HCT116 (cell line): ENCODE data around the gene ARL6IP1. TPM values are rescaled to one million over a fixed set of nuclear protein-coding genes. Genes with fewer than 3 reads are reported as not detected.

Experiments used
- ATAC-seq: fragments of 200-7000 bp; cut with Tn5 transposase; 2 replicates; pipeline ENCODE4 v1.9.1; 2020; ENCODE audit warnings: mild to moderate bottlenecking, moderate library complexity
- BruUV-seq: library from RNA; stranded (reverse); fragments of 400-500 nt; replicated peaks from 2 replicates; lab custom pipeline; 2021; lab: Mats Ljungman, UMichigan
- CTCF ChIA-PET: fragments of 300-600 bp; sonication (Branson Sonifier 250); formaldehyde crosslinking; loops from one replicate; lab custom pipeline; 2021; ENCODE audit warnings: antibody characterized with exemption; lab: Charles Lee
- POLR2A ChIA-PET: fragments of 300-600, 350-600 bp; sonication (Branson Sonifier 250); formaldehyde crosslinking; loops from one replicate; lab custom pipeline; 2021; ENCODE audit warnings: antibody characterized with exemption; lab: Charles Lee
- RAD21 ChIA-PET, 2 experiments: fragments of 300-600 bp; sonication (Branson Sonifier 250); formaldehyde crosslinking; loops; one replicate each; lab custom pipeline; 2023; ENCODE audit warnings: low total read pairs in 2 of 2; ENCODE audit not compliant: uncharacterized antibody in 2 of 2, unreplicated experiment in 2 of 2, low non-redundant PET in 1 of 2; lab: Charles Lee
- DNase-seq: peaks from one replicate; pipeline ENCODE4 v3.0.0-alpha.2; 2010; ENCODE audit warnings: low read depth, low spot score
- H2AFZ ChIP-seq: fragments of 200-600 bp; shearing (Covaris generic), sonication (generic); 2 replicates; pipeline ENCODE4 v1.6.1; 2017; ENCODE audit warnings: low read depth, mixed run types, mixed read lengths, antibody characterized with exemption, low read length; ENCODE audit not compliant: poor library complexity, severe bottlenecking
- H3K27ac ChIP-seq: 2 replicates; pipeline ENCODE4 v1.5.1; 2012; ENCODE audit warnings: low read depth, low read length
- H3K27me3 ChIP-seq: fragments of 200-600 bp; sonication (generic); 2 replicates; pipeline ENCODE4 v1.6.1; 2016; ENCODE audit warnings: mixed run types, low read length, mixed read lengths; ENCODE audit not compliant: insufficient read depth
- H3K36me3 ChIP-seq, 2 experiments: fragments of 200-500 bp in 1 of 2; fragments of 200-600 bp in 1 of 2; sonication (Bioruptor generic) in 1 of 2; sonication (generic) in 1 of 2; 2 replicates each; pipeline versions ENCODE4 v1.5.1 to v1.6.1; 2014 to 2016; ENCODE audit warnings: low read length in 2 of 2, inconsistent platforms in 1 of 2, mixed read lengths in 1 of 2, mixed run types in 1 of 2; ENCODE audit not compliant: insufficient read depth in 2 of 2, control insufficient read depth in 1 of 2
- H3K4me1 ChIP-seq, 2 experiments: fragments of 200-600 bp in 1 of 2; sonication (generic) in 1 of 2; 2 replicates each; pipeline versions ENCODE4 v1.5.1 to v1.6.1; 2012 to 2017; ENCODE audit warnings: low read length in 2 of 2, inconsistent platforms in 1 of 2, mild to moderate bottlenecking in 1 of 2, mixed read lengths in 1 of 2, mixed run types in 1 of 2, moderate library complexity in 1 of 2; ENCODE audit not compliant: insufficient read depth in 2 of 2, control insufficient read depth in 1 of 2
- H3K4me2 ChIP-seq: fragments of 200-600 bp; sonication (generic); 2 replicates; pipeline ENCODE4 v1.6.1; 2017; ENCODE audit warnings: mixed run types, low read length, mixed read lengths
- H3K4me3 ChIP-seq, 2 experiments: fragments of 200-600 bp in 1 of 2; sonication (generic) in 1 of 2; replicated peaks in 1 of 2; 2 replicates each; pipeline ENCODE4 v1.5.1; 2011 to 2016; ENCODE audit warnings: low read length in 2 of 2, control low read depth in 1 of 2, low read depth in 1 of 2, mild to moderate bottlenecking in 1 of 2, mixed read lengths in 1 of 2, mixed run types in 1 of 2
- H3K79me2 ChIP-seq: fragments of 200-600 bp; sonication (generic); 2 replicates; pipeline ENCODE4 v1.6.1; 2017; ENCODE audit warnings: mild to moderate bottlenecking, mixed run types, low read length, moderate library complexity, mixed read lengths; ENCODE audit not compliant: insufficient read depth
- H3K9ac ChIP-seq: fragments of 200-600 bp; sonication (generic); 2 replicates; pipeline ENCODE4 v1.6.1; 2016; ENCODE audit warnings: low read length, mixed read lengths
- H3K9me2 ChIP-seq: fragments of 200-600 bp; sonication (generic), shearing (Covaris generic); 2 replicates; pipeline ENCODE4 v1.6.1; 2017; ENCODE audit warnings: mixed run types, mild to moderate bottlenecking, moderate library complexity; ENCODE audit not compliant: insufficient read depth
- H3K9me3 ChIP-seq, 2 experiments: fragments of 200-500 bp in 1 of 2; fragments of 200-600 bp in 1 of 2; sonication (Bioruptor generic) in 1 of 2; sonication (generic) in 1 of 2; 2 replicates each; pipeline ENCODE4 v1.6.1; 2014 to 2017; ENCODE audit warnings: low read length in 2 of 2, mixed read lengths in 2 of 2, inconsistent platforms in 1 of 2, low read depth in 1 of 2, mild to moderate bottlenecking in 1 of 2, mixed run types in 1 of 2, moderate library complexity in 1 of 2; ENCODE audit not compliant: control insufficient read depth in 1 of 2, insufficient read depth in 1 of 2
- H4K20me1 ChIP-seq: fragments of 200-600 bp; sonication (generic), shearing (Covaris generic); 2 replicates; pipeline ENCODE4 v1.6.1; 2017; ENCODE audit warnings: mixed run types, mild to moderate bottlenecking, moderate library complexity; ENCODE audit not compliant: insufficient read depth
- CBX3 ChIP-seq: IDR thresholded peaks from 2 replicates; pipeline ENCODE4 v1.6.1; 2012; ENCODE audit warnings: low read depth
- CEBPB ChIP-seq: IDR thresholded peaks from 2 replicates; pipeline ENCODE4 v1.6.1; 2012; ENCODE audit warnings: low read depth
- ELF1 ChIP-seq: IDR thresholded peaks from 2 replicates; pipeline ENCODE4 v1.6.1; 2012; ENCODE audit warnings: low read depth, borderline replicate concordance
- EZH2 ChIP-seq: fragments of 200-600 bp; sonication (generic); IDR thresholded peaks from 2 replicates; pipeline ENCODE4 v1.6.1; 2017; ENCODE audit warnings: antibody characterized with exemption, mixed run types
- EZH2phosphoT487 ChIP-seq: fragments of 200-600 bp; IDR thresholded peaks from 2 replicates; pipeline ENCODE4 v1.6.1; 2018; ENCODE audit warnings: antibody characterized with exemption, borderline replicate concordance
- FOSL1 ChIP-seq: IDR thresholded peaks from 2 replicates; pipeline ENCODE4 v1.6.1; 2012; ENCODE audit warnings: low read depth
- JUND ChIP-seq: IDR thresholded peaks from 2 replicates; pipeline ENCODE4 v1.6.1; 2012
- POLR2A ChIP-seq: IDR thresholded peaks from 2 replicates; pipeline ENCODE4 v1.7.0; 2011; ENCODE audit warnings: borderline replicate concordance; ENCODE audit not compliant: insufficient read depth, insufficient read length; ENCODE audit errors: extremely low read depth
- RAD21 ChIP-seq: IDR thresholded peaks from 2 replicates; pipeline ENCODE4 v1.6.1; 2012; ENCODE audit warnings: low read depth, mild to moderate bottlenecking
- SIN3A ChIP-seq: IDR thresholded peaks from 2 replicates; pipeline ENCODE4 v1.6.1; 2012; ENCODE audit warnings: low read depth
- SP1 ChIP-seq: IDR thresholded peaks from 2 replicates; pipeline ENCODE4 v1.6.1; 2012; ENCODE audit warnings: low read depth
- SRF ChIP-seq: IDR thresholded peaks from 2 replicates; pipeline ENCODE4 v1.6.1; 2012; ENCODE audit warnings: low read depth
- TCF7L2 ChIP-seq: IDR thresholded peaks from 2 replicates; pipeline ENCODE4 v1.7.0; 2011; ENCODE audit warnings: borderline replicate concordance, inconsistent platforms; ENCODE audit not compliant: insufficient read depth, insufficient read length; ENCODE audit errors: extremely low read depth
- YY1 ChIP-seq: IDR thresholded peaks from 2 replicates; pipeline ENCODE4 v1.6.1; 2011; ENCODE audit warnings: low read length, low read depth, moderate library complexity, mild to moderate bottlenecking; ENCODE audit not compliant: insufficient replicate concordance; ENCODE audit errors: extremely low read depth
- ZFX ChIP-seq: fragments of 450-650 bp; IDR thresholded peaks from 2 replicates; pipeline ENCODE4 v1.6.1; 2017
- ZNF274 ChIP-seq: fragments of 200-500 bp; sonication (Bioruptor generic); IDR thresholded peaks from 2 replicates; pipeline ENCODE4 v1.6.1; 2014; ENCODE audit warnings: mild to moderate bottlenecking, low read depth, low read length, inconsistent platforms
- intact Hi-C: fragments of 100-400 bp; cut with micrococcal nuclease; formaldehyde crosslinking; loops from 2 replicates; pipeline ENCODE4 v1.10.0; 2022
- total RNA-seq: library from RNA; stranded (reverse); gene quantifications from one replicate; pipeline ENCODE4 v1.2.1, GENCODE V29; 2021; ENCODE audit not compliant: unreplicated experiment
- TF ChIP-seq, protein P1 (sequence below): IDR thresholded peaks from 2 replicates; pipeline ENCODE4 v1.6.1; 2011; ENCODE audit warnings: mild to moderate bottlenecking, low read length, moderate library complexity; ENCODE audit not compliant: insufficient replicate concordance; ENCODE audit errors: extremely low read depth
- TF ChIP-seq, protein P2 (sequence below): IDR thresholded peaks from 2 replicates; pipeline ENCODE4 v1.6.1; 2012; ENCODE audit warnings: low read depth
- TF ChIP-seq, protein P3 (sequence below), 3 experiments: fragments of 200-600 bp in 1 of 3; sonication (generic) in 1 of 3; IDR thresholded peaks in 2 of 3; conservative IDR thresholded peaks in 1 of 3; 2 replicates each; pipeline ENCODE4 v1.5.1; 2012 to 2017; ENCODE audit warnings: low read depth in 2 of 3, low read length in 2 of 3, antibody characterized with exemption in 1 of 3, borderline replicate concordance in 1 of 3, control low read depth in 1 of 3, mild to moderate bottlenecking in 1 of 3, mixed read lengths in 1 of 3, mixed run types in 1 of 3, moderate library complexity in 1 of 3; ENCODE audit not compliant: insufficient read depth in 1 of 3
- TF ChIP-seq, protein P4 (sequence below): IDR thresholded peaks from 2 replicates; pipeline ENCODE4 v1.6.1; 2012

Gene ARL6IP1
- total RNA-seq, 1 experiment from 2014 or later = 197 TPM

DNA sequence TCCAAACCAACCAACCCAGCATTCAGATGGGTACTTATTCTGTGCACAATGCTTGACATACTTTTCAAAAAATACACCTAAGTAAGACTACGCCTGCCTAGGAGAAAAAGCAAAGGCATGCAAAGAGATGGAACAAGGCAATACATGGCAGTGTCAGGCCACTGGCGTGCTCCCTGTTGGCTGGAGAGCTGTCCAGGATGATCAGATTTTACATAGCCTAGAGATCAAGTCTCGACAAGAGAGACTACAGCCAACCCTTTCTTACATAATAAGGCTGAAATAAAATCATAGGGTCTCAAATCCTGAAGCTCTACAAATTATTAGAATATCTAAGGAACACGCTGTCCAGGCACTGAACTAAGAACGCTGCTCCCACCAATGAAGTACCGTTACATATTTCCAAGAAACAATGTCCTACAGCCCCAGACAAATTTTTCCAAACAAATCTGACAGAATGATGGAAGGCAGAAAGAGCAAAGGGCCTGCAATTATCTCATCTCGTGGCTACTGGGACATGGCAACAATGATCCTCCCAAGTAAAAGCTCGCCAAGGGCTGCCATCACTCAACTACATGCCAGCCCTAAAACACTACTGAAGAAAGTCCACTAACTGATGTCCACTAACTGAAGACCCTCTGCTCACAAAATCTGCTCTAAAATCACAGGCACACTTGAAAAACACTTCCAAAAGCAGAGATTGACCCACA, 16.3 kb downstream of the ARL6IP1 start:
- Histone ChIP-seq H3K27ac (no peak overlapping the region), H2AFZ (no peak overlapping the region), H3K9me3 (no peaks in the 10 kb centered on the region), H3K4me1 (peaks cover 3 to 21% of the 10 kb centered on the region in 2 experiments), H3K36me3 (peaks cover 54 to 70% of the 10 kb centered on the region in 2 experiments), H3K4me2 (no peak overlapping the region), H3K9ac (no peak overlapping the region), H3K79me2 (peaks cover 78% of the 10 kb centered on the region), H3K4me3 (no peak overlapping the region), H3K9me2 (no peaks in the 10 kb centered on the region), H4K20me1 (peaks cover 61% of the 10 kb centered on the region; the same call in 1 of the 2 replicates), H3K27me3 (no peaks in the 10 kb centered on the region)
- no TSS peak for BruUV-seq
- no peak for DNase-seq
- RAD21 ChIA-PET = no interaction called here
- POLR2A ChIA-PET = interaction anchor here (9.7 kb wide), 1 partner anchor 17 kb away, joined by 190 read pairs; the partner anchor contains the start of gene ARL6IP1
- CTCF ChIA-PET = no interaction called here
- no peak for ATAC-seq
- intact Hi-C loops = no loop called here
- no peak for TF ChIP-seq ZNF274
- no peak for TF ChIP-seq SIN3A
- TF ChIP-seq CEBPB = no peak
- no peak for TF ChIP-seq CBX3
- no peak for TF ChIP-seq YY1
- TF ChIP-seq RAD21 = no peak
- TF ChIP-seq, protein P1, sequence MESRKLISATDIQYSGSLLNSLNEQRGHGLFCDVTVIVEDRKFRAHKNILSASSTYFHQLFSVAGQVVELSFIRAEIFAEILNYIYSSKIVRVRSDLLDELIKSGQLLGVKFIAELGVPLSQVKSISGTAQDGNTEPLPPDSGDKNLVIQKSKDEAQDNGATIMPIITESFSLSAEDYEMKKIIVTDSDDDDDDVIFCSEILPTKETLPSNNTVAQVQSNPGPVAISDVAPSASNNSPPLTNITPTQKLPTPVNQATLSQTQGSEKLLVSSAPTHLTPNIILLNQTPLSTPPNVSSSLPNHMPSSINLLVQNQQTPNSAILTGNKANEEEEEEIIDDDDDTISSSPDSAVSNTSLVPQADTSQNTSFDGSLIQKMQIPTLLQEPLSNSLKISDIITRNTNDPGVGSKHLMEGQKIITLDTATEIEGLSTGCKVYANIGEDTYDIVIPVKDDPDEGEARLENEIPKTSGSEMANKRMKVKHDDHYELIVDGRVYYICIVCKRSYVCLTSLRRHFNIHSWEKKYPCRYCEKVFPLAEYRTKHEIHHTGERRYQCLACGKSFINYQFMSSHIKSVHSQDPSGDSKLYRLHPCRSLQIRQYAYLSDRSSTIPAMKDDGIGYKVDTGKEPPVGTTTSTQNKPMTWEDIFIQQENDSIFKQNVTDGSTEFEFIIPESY = no peak
- TF ChIP-seq JUND = no peak
- TF ChIP-seq SRF = no peak
- no peak for TF ChIP-seq FOSL1
- TF ChIP-seq ZFX = no peak
- TF ChIP-seq, protein P2, sequence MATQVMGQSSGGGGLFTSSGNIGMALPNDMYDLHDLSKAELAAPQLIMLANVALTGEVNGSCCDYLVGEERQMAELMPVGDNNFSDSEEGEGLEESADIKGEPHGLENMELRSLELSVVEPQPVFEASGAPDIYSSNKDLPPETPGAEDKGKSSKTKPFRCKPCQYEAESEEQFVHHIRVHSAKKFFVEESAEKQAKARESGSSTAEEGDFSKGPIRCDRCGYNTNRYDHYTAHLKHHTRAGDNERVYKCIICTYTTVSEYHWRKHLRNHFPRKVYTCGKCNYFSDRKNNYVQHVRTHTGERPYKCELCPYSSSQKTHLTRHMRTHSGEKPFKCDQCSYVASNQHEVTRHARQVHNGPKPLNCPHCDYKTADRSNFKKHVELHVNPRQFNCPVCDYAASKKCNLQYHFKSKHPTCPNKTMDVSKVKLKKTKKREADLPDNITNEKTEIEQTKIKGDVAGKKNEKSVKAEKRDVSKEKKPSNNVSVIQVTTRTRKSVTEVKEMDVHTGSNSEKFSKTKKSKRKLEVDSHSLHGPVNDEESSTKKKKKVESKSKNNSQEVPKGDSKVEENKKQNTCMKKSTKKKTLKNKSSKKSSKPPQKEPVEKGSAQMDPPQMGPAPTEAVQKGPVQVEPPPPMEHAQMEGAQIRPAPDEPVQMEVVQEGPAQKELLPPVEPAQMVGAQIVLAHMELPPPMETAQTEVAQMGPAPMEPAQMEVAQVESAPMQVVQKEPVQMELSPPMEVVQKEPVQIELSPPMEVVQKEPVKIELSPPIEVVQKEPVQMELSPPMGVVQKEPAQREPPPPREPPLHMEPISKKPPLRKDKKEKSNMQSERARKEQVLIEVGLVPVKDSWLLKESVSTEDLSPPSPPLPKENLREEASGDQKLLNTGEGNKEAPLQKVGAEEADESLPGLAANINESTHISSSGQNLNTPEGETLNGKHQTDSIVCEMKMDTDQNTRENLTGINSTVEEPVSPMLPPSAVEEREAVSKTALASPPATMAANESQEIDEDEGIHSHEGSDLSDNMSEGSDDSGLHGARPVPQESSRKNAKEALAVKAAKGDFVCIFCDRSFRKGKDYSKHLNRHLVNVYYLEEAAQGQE = no peak
- TF ChIP-seq, protein P3, sequence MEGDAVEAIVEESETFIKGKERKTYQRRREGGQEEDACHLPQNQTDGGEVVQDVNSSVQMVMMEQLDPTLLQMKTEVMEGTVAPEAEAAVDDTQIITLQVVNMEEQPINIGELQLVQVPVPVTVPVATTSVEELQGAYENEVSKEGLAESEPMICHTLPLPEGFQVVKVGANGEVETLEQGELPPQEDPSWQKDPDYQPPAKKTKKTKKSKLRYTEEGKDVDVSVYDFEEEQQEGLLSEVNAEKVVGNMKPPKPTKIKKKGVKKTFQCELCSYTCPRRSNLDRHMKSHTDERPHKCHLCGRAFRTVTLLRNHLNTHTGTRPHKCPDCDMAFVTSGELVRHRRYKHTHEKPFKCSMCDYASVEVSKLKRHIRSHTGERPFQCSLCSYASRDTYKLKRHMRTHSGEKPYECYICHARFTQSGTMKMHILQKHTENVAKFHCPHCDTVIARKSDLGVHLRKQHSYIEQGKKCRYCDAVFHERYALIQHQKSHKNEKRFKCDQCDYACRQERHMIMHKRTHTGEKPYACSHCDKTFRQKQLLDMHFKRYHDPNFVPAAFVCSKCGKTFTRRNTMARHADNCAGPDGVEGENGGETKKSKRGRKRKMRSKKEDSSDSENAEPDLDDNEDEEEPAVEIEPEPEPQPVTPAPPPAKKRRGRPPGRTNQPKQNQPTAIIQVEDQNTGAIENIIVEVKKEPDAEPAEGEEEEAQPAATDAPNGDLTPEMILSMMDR (IDR thresholded peaks at IDR 0.05 in 2 of 3, conservative IDR thresholded peaks at IDR 0.05 in 1 of 3; ENCODE audit: borderline replicate concordance in 1 of 3, insufficient read depth in 1 of 3, low read depth in 2 of 3, low read length in 2 of 3) = no peak
- no peak for TF ChIP-seq EZH2phosphoT487
- no peak for TF ChIP-seq TCF7L2
- TF ChIP-seq ELF1 = no peak
- no peak for TF ChIP-seq EZH2
- TF ChIP-seq, protein P4, sequence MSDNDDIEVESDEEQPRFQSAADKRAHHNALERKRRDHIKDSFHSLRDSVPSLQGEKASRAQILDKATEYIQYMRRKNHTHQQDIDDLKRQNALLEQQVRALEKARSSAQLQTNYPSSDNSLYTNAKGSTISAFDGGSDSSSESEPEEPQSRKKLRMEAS = no peak
- TF ChIP-seq POLR2A = no peak
- TF ChIP-seq SP1 = no peak
